Measurements from ENCODE around the gene PTPRK.

GRCh38 chr6:127921982-127922381, 598.4 kb downstream of the PTPRK start:
- TF ChIP-seq ZFP3 (CRISPR knock-in tag; IDR thresholded peaks at IDR 0.05): no peak
- TF ChIP-seq ZFP30 (CRISPR knock-in tag; IDR thresholded peaks at IDR 0.05): no peak
- TF ChIP-seq CSDC2 (CRISPR knock-in tag; IDR thresholded peaks at IDR 0.05): no peak
- TF ChIP-seq ZNF70 (CRISPR knock-in tag; IDR thresholded peaks at IDR 0.05): no peak
- TF ChIP-seq ARNTL (CRISPR knock-in tag; IDR thresholded peaks at IDR 0.05; ENCODE audit: borderline replicate concordance, low read depth): no peak
- no peak for TF ChIP-seq CREB5 (CRISPR knock-in tag; IDR thresholded peaks at IDR 0.05; ENCODE audit: low read depth)
- TF ChIP-seq OSR1 (CRISPR knock-in tag; IDR thresholded peaks at IDR 0.05): no peak
- no peak for TF ChIP-seq SNAI2 (CRISPR knock-in tag; IDR thresholded peaks at IDR 0.05)
- TF ChIP-seq PATZ1 (CRISPR knock-in tag; IDR thresholded peaks at IDR 0.05; ENCODE audit: borderline replicate concordance): no peak
- TF ChIP-seq CSRNP3 (CRISPR knock-in tag; IDR thresholded peaks at IDR 0.05): no peak
- TF ChIP-seq BACH2 (CRISPR knock-in tag; IDR thresholded peaks at IDR 0.05; ENCODE audit: borderline replicate concordance): no peak
- TF ChIP-seq TCF4 (CRISPR knock-in tag; IDR thresholded peaks at IDR 0.05; ENCODE audit: borderline replicate concordance): no peak

Data from SK-N-SH treated with all-trans-retinoic acid at 6 μM for 48 hours (cell line).